ENCODE data around the gene NFIB.

- TF ChIP-seq CTCF (IDR thresholded peaks at IDR 0.05; ENCODE audit: low read length) (no peak), EZH2 (optimal IDR thresholded peaks at IDR 0.05; ENCODE audit: low read depth, low read length) (no peak), EZH2phosphoT487 (IDR thresholded peaks at IDR 0.05; ENCODE audit: low read length) (no peak)
These were observed 10.2 kb upstream of the NFIB start for GRCh38 chr9:14323985-14324650.
